ENCODE measurements around the gene HOXB1. TPM values are rescaled to one million over a fixed set of nuclear protein-coding genes. Genes with fewer than 3 reads are reported as not detected.
"Not testable (repeated sequence)": the region's sequence is repeated elsewhere in the genome, so short reads cannot be mapped to it uniquely, and the experiment has no call there.

HOXB1 gene
- total RNA-seq, 4 donors from 2014 or later, result not detected

DNA sequence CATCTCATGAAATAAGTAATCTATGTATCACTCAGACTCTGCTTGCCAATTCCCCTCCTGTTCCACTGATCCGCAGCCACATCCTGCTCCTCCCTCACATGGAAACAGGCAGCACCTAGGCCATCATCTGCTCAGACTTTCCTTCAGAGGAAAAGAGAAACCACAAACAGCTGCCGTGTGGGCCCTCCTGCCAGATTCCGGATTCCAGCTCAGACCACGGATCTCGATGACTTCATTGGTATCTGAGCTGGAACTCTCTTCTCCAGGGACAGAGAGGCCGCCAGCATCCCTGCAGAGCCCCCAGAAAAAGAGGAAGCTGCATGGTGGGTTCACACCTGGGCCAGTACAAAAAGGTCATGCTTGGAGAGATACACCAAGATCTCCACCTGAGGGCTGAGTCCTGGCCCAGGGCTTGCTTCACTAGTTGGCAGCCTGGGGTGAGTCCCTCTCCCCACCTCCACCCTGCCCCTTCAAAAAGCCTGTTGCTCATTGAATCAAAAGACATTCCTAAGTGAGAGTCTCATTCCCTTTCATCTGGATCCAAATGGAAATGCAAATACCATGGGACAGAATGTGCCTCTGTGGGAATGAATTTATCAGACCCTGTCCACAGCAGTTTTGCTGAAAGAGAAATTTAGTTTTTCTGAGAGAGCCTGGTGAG, 47.2 kb downstream of the HOXB1 start:
- H3K36me3 ChIP-seq, result no peaks in the 10 kb centered on the region
- H3K4me1 ChIP-seq, result no peaks in the 10 kb centered on the region
- no peak for DNase-seq
- no peaks in the 10 kb centered on the region for H3K9me3 ChIP-seq
- H3K27me3 ChIP-seq, result no peaks in the 10 kb centered on the region
- no peak overlapping the region for H3K4me3 ChIP-seq
- no peak for TF ChIP-seq CTCF (IDR thresholded peaks at IDR 0.05)
- no peak for TF ChIP-seq POLR2A (IDR thresholded peaks at IDR 0.05)
- intact Hi-C loops (cut with DNase I; ENCODE audit: low total_unique reads), result no loop called here
- H3K27ac ChIP-seq, result no peak overlapping the region

DNA sequence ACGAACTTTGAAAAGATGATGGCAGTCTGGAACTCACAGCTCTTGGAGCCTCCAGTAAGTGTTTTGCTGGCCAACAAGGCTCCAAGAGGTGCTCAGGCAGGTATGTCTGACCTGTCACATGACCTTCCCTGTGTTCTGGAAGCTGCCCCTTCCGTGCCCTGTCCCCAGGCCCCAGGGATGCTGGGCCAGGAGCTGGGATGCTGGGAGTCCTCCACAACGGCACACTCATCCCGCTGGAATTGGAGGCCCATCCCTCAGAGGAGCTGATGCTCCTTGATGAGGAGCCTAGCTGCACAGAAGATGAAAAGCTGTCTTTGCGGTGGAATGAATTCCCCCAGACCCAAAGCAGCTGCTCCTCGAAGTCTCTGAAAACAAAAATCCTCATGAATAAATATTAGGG, 47.8 kb downstream of the HOXB1 start:
- Histone ChIP-seq H3K27ac (no peak overlapping the region), H3K36me3 (no peaks in the 10 kb centered on the region), H3K27me3 (no peaks in the 10 kb centered on the region), H3K4me3 (no peak overlapping the region), H3K9me3 (no peaks in the 10 kb centered on the region), H3K4me1 (no peaks in the 10 kb centered on the region)
- intact Hi-C loops (cut with DNase I; ENCODE audit: low total_unique reads), result no loop called here
- TF ChIP-seq CTCF (IDR thresholded peaks at IDR 0.05) (no peak), POLR2A (IDR thresholded peaks at IDR 0.05) (no peak)
- no peak for DNase-seq

GRCh38 chr17:48482301-48482700, 48.5 kb downstream of the HOXB1 start:
- H3K27ac ChIP-seq; H3K36me3 ChIP-seq; intact Hi-C loops (cut with DNase I; ENCODE audit: low total_unique reads); H3K27me3 ChIP-seq; H3K4me1 ChIP-seq; H3K4me3 ChIP-seq; DNase-seq; H3K9me3 ChIP-seq: not testable (repeated sequence)

GRCh38 chr17:48479014-48479402, 51.8 kb downstream of the HOXB1 start:
- H3K27ac ChIP-seq, result no peak overlapping the region
- H3K9me3 ChIP-seq, result no peaks in the 10 kb centered on the region
- H3K27me3 ChIP-seq, result no peaks in the 10 kb centered on the region
- no peak overlapping the region for H3K4me3 ChIP-seq
- no peaks in the 10 kb centered on the region for H3K36me3 ChIP-seq
- H3K4me1 ChIP-seq, result no peaks in the 10 kb centered on the region
- TF ChIP-seq POLR2A (IDR thresholded peaks at IDR 0.05), result no peak
- TF ChIP-seq CTCF (IDR thresholded peaks at IDR 0.05), result no peak
- intact Hi-C loops (cut with DNase I; ENCODE audit: low total_unique reads), result no loop called here
- DNase-seq, result no peak

MicroRNA genes within 50 kb of the gene (microRNA counts, 767-probe panel; counts per million panel counts)
- microRNA hsa-miR-10a-5p, result 6,239 to 6,442 counts per million in 2 donors

Small RNA genes within 50 kb of the gene (small RNA-seq; reads per million reads assigned to genes)
- gene RF00019, result not detected

Other genes starting within 250 kb of the HOXB1 start
- gene SKAP1, start 100.8 kb downstream of the HOXB1 start, total RNA-seq, result 1 to 10 TPM in 2 of 4 donors, under 1 TPM in 1, not detected in 1; 0.51 to 2.4 (median 1.9) TPM
- gene HOXB2, start 14.1 kb upstream of the HOXB1 start, total RNA-seq, result 10 to 100 TPM in 3 of 4 donors, 1 to 10 TPM in 1; 4.6 to 24.4 (median 17.4) TPM
- gene HOXB4, start 47.3 kb upstream of the HOXB1 start, total RNA-seq, result 1 to 10 TPM in 2 of 4 donors, under 1 TPM in 1, not detected in 1; 0.88 to 6.9 (median 5.5) TPM
- 10 to 100 TPM; 10.6 to 30.0 (median 18.0) TPM for gene HOXB3, start 59.2 kb upstream of the HOXB1 start, total RNA-seq
- 1 to 10 TPM in 1 of 4 donors, under 1 TPM in 2, not detected in 1; 0.55 to 2.5 (median 0.59) TPM for gene HOXB5, start 62.8 kb upstream of the HOXB1 start, total RNA-seq
- gene HOXB6, start 74.0 kb upstream of the HOXB1 start, total RNA-seq, result 10 to 100 TPM in 1 of 4 donors, 1 to 10 TPM in 1, under 1 TPM in 1, not detected in 1; 0.88 to 18.2 (median 7.3) TPM
- 1 to 10 TPM in 3 of 4 donors, not detected in 1; 1.0 to 6.9 (median 3.5) TPM for gene HOXB7, start 80.0 kb upstream of the HOXB1 start, total RNA-seq
- gene HOXB8, start 84.3 kb upstream of the HOXB1 start, total RNA-seq, result 1 to 10 TPM in 2 of 4 donors, under 1 TPM in 1, not detected in 1; 0.29 to 9.5 (median 1.9) TPM
- 1 to 10 TPM in 1 of 4 donors, under 1 TPM in 1, not detected in 2; 0.43 to 1.0 TPM for gene HOXB9, start 95.3 kb upstream of the HOXB1 start, total RNA-seq
- not detected for gene PRAC1, start 191.5 kb upstream of the HOXB1 start, total RNA-seq
- gene PRAC2, start 192.2 kb upstream of the HOXB1 start, total RNA-seq, result not detected
- gene HOXB13, start 197.7 kb upstream of the HOXB1 start, total RNA-seq, result not detected